Tibial artery (tissue), 4 donors: ENCODE data around the gene XPNPEP1.

Source experiments
- DNase-seq, 2 donors: peaks; one replicate each; pipeline ENCODE4 v3.0.0-alpha.2; 2019
- H3K27ac ChIP-seq, 2 donors: fragments of 200-600 bp; sonication (generic) in 1 of 2; 1 replicate in 1 of 2; 2 replicates in 1 of 2; pipeline ENCODE4 v1.5.1; 2018 to 2019; ENCODE audit warnings: mild to moderate bottlenecking in 1 of 2
- H3K27me3 ChIP-seq, 2 donors: fragments of 200-600 bp; sonication (generic) in 1 of 2; one replicate each; pipeline versions ENCODE4 v1.5.1 to v1.6.0; 2016 to 2019
- H3K36me3 ChIP-seq, 3 donors: fragments of 200-600 bp; sonication (generic) in 2 of 3; one replicate each; pipeline ENCODE4 v1.5.1; 2016 to 2019; ENCODE audit warnings: mild to moderate bottlenecking in 2 of 3
- H3K4me1 ChIP-seq, 4 donors: fragments of 200-600 bp; sonication (generic) in 2 of 4; 1 replicate in 3 of 4; 2 replicates in 1 of 4; pipeline ENCODE4 v1.5.1; 2016 to 2019
- H3K4me3 ChIP-seq, 2 donors: fragments of 200-600 bp; sonication (generic) in 1 of 2; 1 replicate in 1 of 2; 2 replicates in 1 of 2; pipeline ENCODE4 v1.5.1; 2018 to 2019; ENCODE audit warnings: mild to moderate bottlenecking in 2 of 2
- H3K9me3 ChIP-seq, 3 donors: fragments of 200-600 bp; sonication (generic) in 1 of 3; one replicate each; pipeline ENCODE4 v1.5.1; 2016 to 2019
- intact Hi-C: fragments of 100-400 bp; cut with DNase I; formaldehyde crosslinking; loops from one replicate; pipeline ENCODE4 v1.15.0; 2023; ENCODE audit warnings: low total_unique reads
- TF ChIP-seq, protein P1 (sequence below), 2 experiments: fragments of 200-600 bp in 1 of 2; fragments of 450-650 bp in 1 of 2; IDR thresholded peaks; one replicate each; pipeline ENCODE4 v1.5.1; 2017 to 2019; ENCODE audit warnings: antibody characterized with exemption in 2 of 2, mild to moderate bottlenecking in 1 of 2, moderate library complexity in 1 of 2

XPNPEP1 gene

DNA sequence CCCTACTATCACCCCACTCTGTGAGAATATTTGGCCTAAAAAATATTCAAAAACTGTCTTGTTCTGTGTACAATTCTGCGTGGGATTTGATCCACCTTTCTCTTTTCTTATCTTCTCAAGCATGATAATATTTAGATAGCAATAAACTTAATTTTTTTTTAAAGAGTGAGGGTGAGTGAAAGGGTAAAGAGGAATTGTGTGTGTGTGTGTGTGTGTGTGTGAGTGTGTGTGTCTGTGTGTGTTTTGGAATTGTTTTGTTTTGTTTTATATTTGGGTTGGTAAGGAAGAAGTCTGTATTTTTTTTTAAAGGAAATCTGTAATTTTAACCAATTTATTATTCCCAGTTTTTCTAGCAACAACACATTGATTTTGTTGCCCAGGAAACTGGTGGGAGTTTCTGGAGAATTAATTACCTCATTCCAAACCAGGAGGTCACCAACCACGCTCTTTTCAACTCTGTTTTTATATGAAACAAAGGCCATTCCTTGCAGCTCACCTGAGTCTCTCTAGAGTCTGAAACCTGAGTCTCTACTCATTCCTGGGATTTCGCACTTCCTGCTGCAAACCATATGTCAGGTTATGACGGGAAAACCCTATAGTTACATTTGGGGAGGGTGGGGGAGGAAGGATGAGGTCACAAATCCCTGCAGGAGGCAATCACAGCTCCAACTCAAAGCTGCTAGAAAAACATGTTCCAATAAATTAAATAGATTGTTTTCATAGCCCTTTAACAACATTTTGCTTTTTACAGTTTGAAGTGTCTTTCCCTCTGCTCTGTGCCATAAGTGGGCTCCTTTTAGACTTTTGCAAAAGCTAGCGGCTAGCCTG is 38.1 kb upstream of the XPNPEP1 start:
- DNase-seq, result no peak
- intact Hi-C loops, result loop anchor here (10.0 kb wide), 1 partner anchor 77 kb away; no protein-coding TSS in a partner anchor
- Histone ChIP-seq H3K36me3 (no peaks in the 10 kb centered on the region), H3K27me3 (no peaks in the 10 kb centered on the region), H3K4me3 (no peak overlapping the region), H3K4me1 (peaks cover 0 to 33% (median 19%) of the 10 kb centered on the region in 4 donors), H3K27ac (peak overlapping the region; percentile 3 to 34), H3K9me3 (no peaks in the 10 kb centered on the region)
- TF ChIP-seq, protein P1, sequence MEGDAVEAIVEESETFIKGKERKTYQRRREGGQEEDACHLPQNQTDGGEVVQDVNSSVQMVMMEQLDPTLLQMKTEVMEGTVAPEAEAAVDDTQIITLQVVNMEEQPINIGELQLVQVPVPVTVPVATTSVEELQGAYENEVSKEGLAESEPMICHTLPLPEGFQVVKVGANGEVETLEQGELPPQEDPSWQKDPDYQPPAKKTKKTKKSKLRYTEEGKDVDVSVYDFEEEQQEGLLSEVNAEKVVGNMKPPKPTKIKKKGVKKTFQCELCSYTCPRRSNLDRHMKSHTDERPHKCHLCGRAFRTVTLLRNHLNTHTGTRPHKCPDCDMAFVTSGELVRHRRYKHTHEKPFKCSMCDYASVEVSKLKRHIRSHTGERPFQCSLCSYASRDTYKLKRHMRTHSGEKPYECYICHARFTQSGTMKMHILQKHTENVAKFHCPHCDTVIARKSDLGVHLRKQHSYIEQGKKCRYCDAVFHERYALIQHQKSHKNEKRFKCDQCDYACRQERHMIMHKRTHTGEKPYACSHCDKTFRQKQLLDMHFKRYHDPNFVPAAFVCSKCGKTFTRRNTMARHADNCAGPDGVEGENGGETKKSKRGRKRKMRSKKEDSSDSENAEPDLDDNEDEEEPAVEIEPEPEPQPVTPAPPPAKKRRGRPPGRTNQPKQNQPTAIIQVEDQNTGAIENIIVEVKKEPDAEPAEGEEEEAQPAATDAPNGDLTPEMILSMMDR (IDR thresholded peaks at IDR 0.05), result no peak

DNA sequence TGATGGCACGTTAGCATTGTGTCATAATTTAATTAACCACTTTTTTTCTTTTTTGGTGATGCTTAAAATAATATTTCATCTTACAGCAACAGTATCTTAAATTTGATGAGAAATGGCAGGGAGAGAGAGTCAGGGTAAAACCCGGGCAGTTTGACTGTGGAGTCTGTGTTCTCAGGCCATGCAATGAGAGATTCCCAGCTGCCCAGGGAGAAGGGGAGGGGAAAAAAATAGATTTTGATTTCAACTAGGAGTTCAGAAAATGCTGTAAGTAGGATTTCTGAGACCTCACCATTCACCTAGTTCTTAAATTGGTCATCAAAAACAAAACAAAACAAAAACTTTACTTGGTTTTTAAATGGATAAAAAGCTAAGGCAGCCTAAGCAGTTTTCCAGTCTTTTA is 37.4 kb upstream of the XPNPEP1 start:
- Histone ChIP-seq H3K27ac (peak overlapping the region in 1 of 2 donors; percentile 34), H3K36me3 (no peaks in the 10 kb centered on the region), H3K4me3 (no peak overlapping the region), H3K9me3 (no peaks in the 10 kb centered on the region), H3K27me3 (no peaks in the 10 kb centered on the region), H3K4me1 (peaks cover 0 to 26% (median 12%) of the 10 kb centered on the region in 4 donors)
- TF ChIP-seq, protein P1 (IDR thresholded peaks at IDR 0.05), result no peak
- intact Hi-C loops, result loop anchor here (10.0 kb wide), 1 partner anchor 76 kb away; no protein-coding TSS in a partner anchor
- DNase-seq, result no peak

DNA sequence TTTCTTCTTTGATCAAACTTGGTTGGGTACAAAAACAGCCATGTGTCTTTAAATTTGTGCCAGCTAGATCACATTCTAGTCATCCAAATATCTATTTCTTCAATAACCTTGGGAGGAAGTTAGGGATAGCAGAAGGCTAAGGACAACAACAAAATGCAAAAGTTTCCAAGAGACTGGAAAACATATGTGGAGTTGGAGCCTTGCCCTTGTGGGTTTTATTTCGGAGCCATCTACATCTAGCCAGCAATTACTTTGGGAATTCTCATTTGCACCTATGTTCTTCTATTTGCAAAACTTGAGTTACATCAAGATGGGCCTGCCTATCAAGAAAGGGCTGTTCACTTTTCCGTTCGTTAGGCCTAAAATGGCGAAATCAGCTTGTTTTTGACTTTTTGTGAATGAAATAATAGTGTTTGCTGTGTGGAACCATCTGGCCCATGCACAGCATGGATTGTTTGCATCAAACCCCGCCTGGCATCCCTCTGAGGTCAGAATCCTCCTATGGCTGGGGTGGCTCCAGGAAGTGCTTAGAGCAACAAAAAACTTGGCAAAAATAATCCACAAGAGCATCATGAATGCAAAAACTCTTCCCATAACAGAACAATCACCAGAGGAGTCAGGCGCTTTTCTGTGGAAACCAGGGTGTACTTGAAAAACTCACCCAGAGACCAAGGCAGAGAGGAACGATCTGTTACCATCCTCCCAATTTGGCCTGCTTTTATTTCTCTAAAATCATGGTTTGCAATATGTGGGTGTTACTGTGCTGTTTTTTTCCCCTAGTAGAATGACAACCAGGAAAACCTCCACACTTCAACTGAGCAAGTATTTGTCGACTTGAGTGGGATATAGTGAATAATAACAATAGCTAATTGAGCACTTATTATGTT is 36.2 kb upstream of the XPNPEP1 start:
- no peak overlapping the region for H3K27ac ChIP-seq
- H3K4me3 ChIP-seq, result no peak overlapping the region
- H3K27me3 ChIP-seq, result no peaks in the 10 kb centered on the region
- no peaks in the 10 kb centered on the region for H3K36me3 ChIP-seq
- H3K4me1 ChIP-seq, result peaks cover 0 to 18% (median 6%) of the 10 kb centered on the region in 4 donors
- TF ChIP-seq, protein P1 (IDR thresholded peaks at IDR 0.05), result no peak
- no peaks in the 10 kb centered on the region for H3K9me3 ChIP-seq
- no peak for DNase-seq
- intact Hi-C loops, result loop anchor here (10.0 kb wide), 1 partner anchor 75 kb away; no protein-coding TSS in a partner anchor

DNA sequence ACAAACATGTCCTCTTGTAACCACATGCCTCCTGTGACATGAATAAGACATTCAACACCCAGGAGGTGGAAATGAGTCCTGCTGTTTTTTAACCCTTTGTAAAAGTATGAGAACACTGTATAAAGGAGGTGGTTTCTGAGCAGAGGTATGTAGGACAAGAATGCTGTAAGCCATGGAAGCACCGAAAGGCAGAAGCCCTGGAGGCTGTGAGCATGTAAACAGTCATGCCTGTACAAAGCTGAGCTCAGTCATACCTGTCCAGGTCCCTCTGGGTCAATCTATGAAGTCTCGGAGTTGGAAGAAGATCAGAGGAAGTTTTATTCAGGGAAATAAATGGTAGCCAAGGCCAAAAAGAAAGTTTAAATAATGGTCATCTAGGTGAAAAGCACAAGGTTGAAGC is 34.7 kb upstream of the XPNPEP1 start:
- H3K4me3 ChIP-seq, result no peak overlapping the region
- intact Hi-C loops, result no loop called here
- no peak overlapping the region for H3K27ac ChIP-seq
- H3K4me1 ChIP-seq, result peaks cover 0 to 18% (median 6%) of the 10 kb centered on the region in 4 donors
- TF ChIP-seq, protein P1 (IDR thresholded peaks at IDR 0.05), result no peak
- no peaks in the 10 kb centered on the region for H3K27me3 ChIP-seq
- DNase-seq, result no peak
- no peaks in the 10 kb centered on the region for H3K9me3 ChIP-seq
- no peaks in the 10 kb centered on the region for H3K36me3 ChIP-seq

DNA sequence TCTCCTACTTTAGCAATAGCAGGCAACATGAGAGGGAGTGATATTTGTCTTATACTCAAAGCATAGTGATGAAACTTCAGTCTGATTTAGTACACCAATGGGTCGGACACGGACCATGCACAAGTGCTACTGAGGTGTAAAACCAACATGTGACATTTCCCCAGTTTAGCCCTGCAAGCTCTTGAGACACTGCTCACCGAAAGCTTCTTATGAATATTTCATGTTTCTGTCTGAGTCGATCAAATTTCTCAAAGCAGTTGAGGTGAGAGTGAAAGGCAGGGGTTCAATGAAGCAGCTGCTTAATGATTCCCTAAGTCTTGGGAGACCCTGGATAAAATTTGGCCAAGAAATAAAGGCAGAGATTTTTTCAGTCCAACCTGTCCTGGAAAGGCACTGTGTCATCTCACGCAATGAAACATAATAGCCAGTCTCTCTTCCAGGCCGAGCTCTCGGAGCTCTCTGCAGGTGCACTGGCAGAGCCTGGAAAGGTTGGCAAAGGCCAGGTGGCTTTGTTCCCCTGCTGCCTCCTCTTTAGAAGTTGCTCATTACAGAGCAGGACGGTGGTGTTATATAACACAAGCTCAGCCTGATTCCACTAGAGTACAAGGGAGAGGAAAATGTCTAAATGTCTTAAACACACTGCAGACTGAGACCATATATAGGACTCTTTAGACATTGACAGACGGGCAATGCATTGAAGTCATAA is 33.9 kb upstream of the XPNPEP1 start:
- Histone ChIP-seq H3K36me3 (no peaks in the 10 kb centered on the region), H3K27me3 (no peaks in the 10 kb centered on the region), H3K9me3 (no peaks in the 10 kb centered on the region), H3K4me1 (peaks cover 0 to 12% (median 5%) of the 10 kb centered on the region in 4 donors), H3K4me3 (no peak overlapping the region), H3K27ac (no peak overlapping the region)
- intact Hi-C loops, result no loop called here
- TF ChIP-seq, protein P1 (IDR thresholded peaks at IDR 0.05), result no peak
- DNase-seq, result no peak
